ENCODE measurements around the gene ZSCAN5B. TPM values are rescaled to one million over a fixed set of nuclear protein-coding genes. Genes with fewer than 3 reads are reported as not detected.
"Not testable (repeated sequence)": the region's sequence is repeated elsewhere in the genome, so short reads cannot be mapped to it uniquely, and the experiment has no call there.

ZSCAN5B gene
- polyA plus RNA-seq (2013, experiment 1 of 2; ENCODE audit: insufficient read length): 0.16 TPM
- polyA plus RNA-seq (2013, experiment 2 of 2; ENCODE audit: insufficient read length): not detected

- DNase-seq: not testable (repeated sequence)
These were observed at the start of gene ZSCAN5B for GRCh38 chr19:56197646-56198045. ZSCAN5B (minus strand) TSS chr19:56197783; CDS start chr19:56193052, 4,731 bp downstream.

GRCh38 chr19:56245764-56246163, 48.2 kb upstream of the ZSCAN5B start:
- not testable (repeated sequence) for DNase-seq

- DNase-seq: peak; percentile 13
These were observed 47.6 kb upstream of the ZSCAN5B start for GRCh38 chr19:56245121-56245740.

- DNase-seq: no peak
These were observed 25.9 kb upstream of the ZSCAN5B start for GRCh38 chr19:56223481-56223880.

- DNase-seq: no peak
These were observed 25.3 kb upstream of the ZSCAN5B start for GRCh38 chr19:56222901-56223300.

- DNase-seq: no peak
These were observed 24.3 kb upstream of the ZSCAN5B start for GRCh38 chr19:56221851-56222250.

GRCh38 chr19:56221442-56221841, 23.9 kb upstream of the ZSCAN5B start:
- DNase-seq: peak; percentile 2

- DNase-seq: no peak
These were observed 21.4 kb upstream of the ZSCAN5B start for GRCh38 chr19:56218961-56219360.

GRCh38 chr19:56217039-56217949, 19.7 kb upstream of the ZSCAN5B start:
- DNase-seq: peak; percentile 37

GRCh38 chr19:56211718-56212117, 14.1 kb upstream of the ZSCAN5B start:
- DNase-seq: no peak

GRCh38 chr19:56210036-56210435, 12.5 kb upstream of the ZSCAN5B start:
- DNase-seq: not testable (repeated sequence)

- DNase-seq: no peak
These were observed 11.5 kb upstream of the ZSCAN5B start for GRCh38 chr19:56209091-56209490.

- not testable (repeated sequence) for DNase-seq
These were observed 10.0 kb upstream of the ZSCAN5B start for GRCh38 chr19:56207581-56207980.

- DNase-seq: no peak
These were observed 4.4 kb upstream of the ZSCAN5B start, which contains the start of gene ZSCAN5C for GRCh38 chr19:56201973-56202372. ZSCAN5C (plus strand) TSS chr19:56202273; CDS start chr19:56205914, 3,641 bp downstream.

GRCh38 chr19:56199687-56200086, 2.1 kb upstream of the ZSCAN5B start:
- no peak for DNase-seq

GRCh38 chr19:56193981-56194640, 3.5 kb downstream of the ZSCAN5B start:
- DNase-seq: no peak

- no peak for DNase-seq
These were observed 5.9 kb downstream of the ZSCAN5B start for GRCh38 chr19:56191711-56192110.

- no peak for DNase-seq
These were observed 6.5 kb downstream of the ZSCAN5B start for GRCh38 chr19:56191115-56191514.

GRCh38 chr19:56189785-56190184, 7.8 kb downstream of the ZSCAN5B start:
- no peak for DNase-seq

GRCh38 chr19:56177564-56178243, 19.9 kb downstream of the ZSCAN5B start:
- DNase-seq: no peak

- DNase-seq: no peak
These were observed 20.7 kb downstream of the ZSCAN5B start for GRCh38 chr19:56176881-56177280.

- not testable (repeated sequence) for DNase-seq
These were observed 21.3 kb downstream of the ZSCAN5B start for GRCh38 chr19:56176310-56176709.

All from fibroblast of skin of scalp (primary cell).